Measurements from ENCODE around the gene SNN.

DNA sequence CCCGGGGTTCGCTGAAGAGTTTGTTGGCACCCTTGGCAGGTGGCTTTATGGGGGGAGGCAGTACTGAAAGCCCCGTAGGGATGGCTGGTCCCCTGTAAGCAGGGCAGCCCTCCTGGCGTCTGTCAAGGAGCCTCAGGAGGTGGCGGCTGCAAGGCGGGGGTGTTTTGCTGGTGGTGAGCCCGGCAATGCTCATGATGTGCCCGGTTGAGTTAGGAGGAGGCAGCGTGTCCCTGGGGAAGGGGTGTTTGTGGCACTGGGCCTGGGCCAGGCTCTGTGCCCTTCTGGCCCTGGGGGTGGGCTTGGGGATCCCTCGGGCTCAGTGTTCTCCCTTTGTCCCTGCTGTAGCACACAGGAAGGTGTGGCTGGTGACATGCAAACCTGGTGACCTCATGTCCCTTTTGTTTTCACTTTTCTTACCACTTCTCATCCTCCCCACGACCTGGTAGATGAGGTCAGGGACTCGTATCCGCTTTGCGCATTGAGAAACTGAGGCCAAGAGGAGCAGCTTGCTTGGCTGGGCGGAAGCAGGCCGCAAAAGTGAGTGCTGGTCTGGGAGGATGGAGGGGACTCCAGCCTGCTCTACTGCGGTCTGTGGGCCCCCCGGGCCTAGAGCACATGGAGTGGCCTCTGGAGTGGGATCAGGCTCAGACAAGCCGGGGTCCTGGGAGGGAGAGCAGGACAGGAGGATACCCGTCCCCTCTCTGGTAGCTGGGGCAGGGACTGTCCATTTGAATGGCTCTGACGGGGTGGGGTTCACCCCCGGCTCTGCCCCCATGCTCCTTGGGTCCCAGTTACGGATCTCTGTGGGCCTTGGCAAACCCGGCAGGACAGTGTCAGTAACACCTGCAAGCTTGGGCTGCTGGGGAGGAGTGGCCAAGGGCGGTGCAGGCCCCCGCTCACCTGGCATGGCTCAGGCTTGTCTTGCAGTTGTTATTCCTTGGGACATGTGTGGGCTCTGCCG, 2.2 kb downstream of the SNN start:
- TF ChIP-seq, protein P1, sequence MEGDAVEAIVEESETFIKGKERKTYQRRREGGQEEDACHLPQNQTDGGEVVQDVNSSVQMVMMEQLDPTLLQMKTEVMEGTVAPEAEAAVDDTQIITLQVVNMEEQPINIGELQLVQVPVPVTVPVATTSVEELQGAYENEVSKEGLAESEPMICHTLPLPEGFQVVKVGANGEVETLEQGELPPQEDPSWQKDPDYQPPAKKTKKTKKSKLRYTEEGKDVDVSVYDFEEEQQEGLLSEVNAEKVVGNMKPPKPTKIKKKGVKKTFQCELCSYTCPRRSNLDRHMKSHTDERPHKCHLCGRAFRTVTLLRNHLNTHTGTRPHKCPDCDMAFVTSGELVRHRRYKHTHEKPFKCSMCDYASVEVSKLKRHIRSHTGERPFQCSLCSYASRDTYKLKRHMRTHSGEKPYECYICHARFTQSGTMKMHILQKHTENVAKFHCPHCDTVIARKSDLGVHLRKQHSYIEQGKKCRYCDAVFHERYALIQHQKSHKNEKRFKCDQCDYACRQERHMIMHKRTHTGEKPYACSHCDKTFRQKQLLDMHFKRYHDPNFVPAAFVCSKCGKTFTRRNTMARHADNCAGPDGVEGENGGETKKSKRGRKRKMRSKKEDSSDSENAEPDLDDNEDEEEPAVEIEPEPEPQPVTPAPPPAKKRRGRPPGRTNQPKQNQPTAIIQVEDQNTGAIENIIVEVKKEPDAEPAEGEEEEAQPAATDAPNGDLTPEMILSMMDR (conservative IDR thresholded peaks at IDR 0.05; ENCODE audit: low read depth, low read length): no peak
- TF ChIP-seq EZH2 (IDR thresholded peaks at IDR 0.05; ENCODE audit: borderline replicate concordance, low read depth, low read length, poor library complexity, severe bottlenecking): no peak

Measured in A673 (cell line).